Putamen (tissue), 1 donor: ENCODE results near the gene CARD9.

Experiments
- DNase-seq: peaks from one replicate; pipeline ENCODE4 v3.0.0-alpha.2; 2016; ENCODE audit warnings: low spot score

CARD9 gene

GRCh38 chr9:136401173-136401922, 27.9 kb upstream of the CARD9 start:
- DNase-seq: no peak

GRCh38 chr9:136400038-136400834, 26.8 kb upstream of the CARD9 start, which contains the start of gene SNAPC4:
Gene SNAPC4 (minus strand): TSS chr9:136400170. CDS start chr9:136398428, 1,742 bp downstream.
- DNase-seq: peak; percentile 86

GRCh38 chr9:136399176-136400037, 25.9 kb upstream of the CARD9 start:
- no peak for DNase-seq

- no peak for DNase-seq
Measured at GRCh38 chr9:136398286-136398685, 24.8 kb upstream of the CARD9 start.

- DNase-seq: no peak
Measured at GRCh38 chr9:136397643-136398042, 24.2 kb upstream of the CARD9 start.

GRCh38 chr9:136396219-136396515, 22.7 kb upstream of the CARD9 start:
- no peak for DNase-seq

- DNase-seq: no peak
Measured at GRCh38 chr9:136395345-136396218, 22.1 kb upstream of the CARD9 start.

- DNase-seq: no peak
Measured at GRCh38 chr9:136395020-136395340, 21.5 kb upstream of the CARD9 start.

GRCh38 chr9:136394312-136395019, 21.0 kb upstream of the CARD9 start:
- DNase-seq: no peak

- no peak for DNase-seq
Measured at GRCh38 chr9:136393531-136393930, 20.1 kb upstream of the CARD9 start.

- no peak for DNase-seq
Measured at GRCh38 chr9:136392538-136393449, 19.3 kb upstream of the CARD9 start.

GRCh38 chr9:136391737-136392537, 18.5 kb upstream of the CARD9 start:
- no peak for DNase-seq

- DNase-seq: no peak
Measured at GRCh38 chr9:136389396-136389795, 15.9 kb upstream of the CARD9 start.

GRCh38 chr9:136387217-136387616, 13.7 kb upstream of the CARD9 start:
- no peak for DNase-seq

- no peak for DNase-seq
Measured at GRCh38 chr9:136386018-136386417, 12.5 kb upstream of the CARD9 start.

GRCh38 chr9:136385015-136385414, 11.5 kb upstream of the CARD9 start:
- no peak for DNase-seq

- no peak for DNase-seq
Measured at GRCh38 chr9:136383436-136383835, 10.0 kb upstream of the CARD9 start.

GRCh38 chr9:136381966-136382513, 8.6 kb upstream of the CARD9 start:
- peak; percentile 58 for DNase-seq

GRCh38 chr9:136381311-136381710, 7.8 kb upstream of the CARD9 start:
- no peak for DNase-seq
